Stimulated activated CD4-positive, alpha-beta T cell treated with anti-CD3 and anti-CD28 coated beads, Interleukin-12 subunit alpha, Interleukin-12 subunit beta, amount 100 ng/mL, for 48 hours (primary cell): ENCODE measurements around the gene ANXA11.
"Not testable (repeated sequence)": the region's sequence is repeated elsewhere in the genome, so short reads cannot be mapped to it uniquely, and the experiment has no call there.

Source experiments
- DNase-seq, 3 donors: peaks; one replicate each; pipeline ENCODE4 v3.0.0-alpha.2; 2020; ENCODE audit warnings: low read depth in 2 of 3, low spot score in 1 of 3

Gene ANXA11

DNA sequence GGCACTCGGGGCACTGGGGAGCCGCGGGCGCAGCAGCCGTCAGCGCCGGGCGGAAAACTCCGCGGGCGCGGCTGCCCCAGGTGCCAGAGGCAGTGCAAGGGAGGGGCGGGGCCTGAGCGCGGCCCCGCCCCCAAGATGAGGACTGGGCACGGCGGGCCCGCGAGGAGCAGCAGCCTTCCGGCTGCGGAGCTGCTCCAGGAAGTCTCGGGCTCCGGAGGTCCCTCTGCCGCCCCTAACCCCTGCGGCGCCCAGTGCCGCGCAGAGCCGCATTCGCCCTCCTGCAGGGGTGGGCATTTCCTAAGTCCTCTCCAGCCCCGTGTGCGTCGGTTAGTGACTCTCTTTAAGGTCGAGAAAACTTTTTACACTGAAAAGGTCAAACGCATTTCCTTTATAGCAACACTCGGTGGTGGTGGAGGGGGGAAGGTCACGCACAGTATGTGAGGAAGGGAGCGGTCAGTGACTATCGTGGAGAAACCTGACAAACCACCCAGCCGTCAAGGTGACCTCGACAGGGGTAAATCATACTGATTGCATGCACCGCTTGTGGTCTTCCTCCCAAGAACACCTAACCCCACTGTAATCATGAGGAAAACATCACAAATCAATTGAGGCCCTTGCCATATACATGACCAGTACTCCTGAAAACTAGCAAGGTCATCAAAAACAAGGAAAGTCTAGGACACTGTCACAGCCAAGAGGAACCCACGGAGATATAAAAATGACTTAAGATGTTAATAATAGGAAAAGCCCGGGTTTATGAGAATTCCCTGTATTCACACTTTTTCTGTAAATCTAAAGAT is at the start of gene ANXA11:
TSS of gene ANXA11 (minus strand) at position 61 of the 800 bp plus-strand sequence. CDS start 32,676 bp downstream, outside the sequence.
- DNase-seq = peak; percentile 59 to 80 (median 67)

DNA sequence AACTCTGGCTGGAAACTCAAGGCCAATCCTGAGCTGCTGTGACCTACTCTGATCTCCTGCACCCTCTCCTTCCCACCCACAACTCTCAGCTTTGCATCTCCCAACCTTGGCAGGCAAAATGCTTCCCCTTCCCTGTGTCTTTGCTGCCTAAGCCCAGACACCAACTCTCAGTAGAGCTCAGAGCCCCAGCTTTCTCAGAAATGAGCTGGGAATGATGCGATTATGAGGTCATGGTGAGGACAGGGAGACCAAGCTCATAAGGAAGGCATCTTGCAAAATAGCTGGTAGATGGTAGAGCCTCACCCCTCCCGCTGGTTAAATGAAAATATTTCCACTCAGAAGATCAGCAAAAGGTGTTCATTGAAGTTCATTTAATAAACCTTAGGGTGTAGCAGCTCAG is 49.4 kb upstream of the ANXA11 start:
- DNase-seq = not testable (repeated sequence)

DNA sequence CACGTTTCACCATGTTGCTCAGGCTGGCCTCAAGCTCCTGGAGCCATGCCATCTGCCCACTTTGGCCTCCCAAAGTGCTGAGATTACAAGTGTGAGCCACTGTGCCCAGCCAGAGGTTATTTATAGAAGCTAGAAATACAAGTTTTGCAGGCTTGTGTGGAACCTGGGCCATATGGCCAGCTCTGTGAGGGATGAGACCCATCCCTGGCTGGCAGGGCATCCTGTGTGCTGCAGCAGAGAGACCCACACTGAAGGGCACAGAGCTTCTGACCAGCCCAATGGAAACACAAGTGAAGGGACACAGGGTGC is 48.6 kb upstream of the ANXA11 start:
- DNase-seq = not testable (repeated sequence)

DNA sequence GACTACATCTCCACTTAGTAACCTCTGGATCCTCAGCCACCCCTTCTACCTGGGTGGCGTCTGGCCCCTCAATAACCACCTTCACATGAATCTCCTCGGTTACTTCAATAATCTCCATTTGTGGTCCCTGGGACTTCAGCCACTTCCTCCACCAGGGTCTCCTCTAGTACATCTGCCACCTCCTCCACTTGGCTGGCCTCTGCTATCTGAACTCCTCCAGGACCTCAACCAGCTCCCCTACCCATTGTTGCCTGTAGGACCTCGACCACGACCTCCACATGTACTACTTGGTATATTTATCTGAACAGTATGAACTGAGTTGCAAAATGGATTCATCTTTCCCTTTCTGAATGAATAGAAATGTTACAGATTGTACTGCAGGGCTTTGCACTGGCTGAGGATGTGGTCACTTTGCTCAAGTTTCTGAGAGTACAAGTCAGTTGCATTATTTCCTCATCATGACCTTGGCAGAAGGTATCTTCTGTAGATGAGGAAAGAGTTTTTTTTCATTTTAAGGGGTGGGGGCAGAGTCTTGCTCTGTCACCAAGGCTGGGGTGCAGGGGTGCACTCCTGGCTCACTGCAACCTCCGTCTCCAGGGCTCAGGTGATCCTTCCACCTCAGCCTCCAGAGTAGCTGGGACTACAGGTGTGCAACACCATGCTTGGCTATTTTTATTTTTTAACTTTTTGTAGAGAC is 48.1 kb upstream of the ANXA11 start:
- no peak for DNase-seq

DNA sequence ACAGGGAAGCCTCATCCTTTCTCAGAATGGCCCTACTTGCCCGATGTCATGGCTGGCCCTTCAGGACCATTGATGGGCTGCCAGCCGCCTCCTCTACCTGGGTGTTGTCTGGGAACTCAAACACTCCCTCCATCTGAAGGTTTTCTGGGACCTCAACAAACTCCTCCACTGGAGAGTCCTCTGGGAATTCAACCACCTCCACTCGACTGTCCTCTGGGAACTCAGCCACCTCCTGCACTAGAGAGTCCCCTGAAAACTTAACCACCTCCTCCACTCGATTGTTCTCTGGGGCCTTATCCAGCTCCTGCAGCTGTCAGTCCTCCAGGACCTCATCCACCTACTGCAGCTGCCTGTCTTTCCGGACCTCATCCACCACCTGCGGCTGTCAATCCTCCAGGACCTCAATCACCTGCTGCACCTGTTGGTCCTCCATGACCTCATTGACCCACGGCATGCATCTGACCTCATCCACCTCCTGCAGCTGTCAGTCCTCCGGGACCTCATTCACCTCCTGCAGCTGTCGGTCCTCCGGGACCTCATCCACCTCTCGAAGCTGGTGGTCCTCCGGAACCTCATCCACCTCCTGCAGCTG is 47.1 kb upstream of the ANXA11 start:
- no peak for DNase-seq

DNA sequence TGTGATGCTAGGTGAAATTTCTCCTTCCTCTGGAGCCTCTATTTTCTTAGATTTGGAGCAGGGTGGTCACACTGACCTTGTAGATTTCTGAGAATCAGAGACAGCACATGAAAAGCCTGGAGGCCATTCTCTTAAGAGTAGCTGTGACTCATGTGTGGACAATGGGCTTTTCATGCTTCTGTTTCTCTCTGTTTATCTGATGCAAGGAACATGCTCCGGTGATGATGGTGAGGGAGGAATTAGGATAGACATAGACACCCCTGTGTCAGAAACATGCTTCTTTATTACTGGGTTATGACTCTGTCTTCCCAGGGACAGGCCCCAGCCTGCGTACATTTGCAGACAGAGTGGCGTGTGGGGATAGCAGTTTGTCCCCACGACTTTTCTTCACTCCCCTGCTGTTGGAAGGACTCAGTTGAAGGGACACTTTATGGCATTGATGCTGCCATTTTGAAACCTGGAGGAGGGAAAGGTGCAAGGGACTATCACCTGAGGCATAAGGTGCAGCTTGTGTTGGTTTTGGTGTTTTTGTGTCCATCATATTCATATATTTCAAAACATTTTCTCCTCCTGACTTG is 46.5 kb upstream of the ANXA11 start:
- DNase-seq = not testable (repeated sequence)

DNA sequence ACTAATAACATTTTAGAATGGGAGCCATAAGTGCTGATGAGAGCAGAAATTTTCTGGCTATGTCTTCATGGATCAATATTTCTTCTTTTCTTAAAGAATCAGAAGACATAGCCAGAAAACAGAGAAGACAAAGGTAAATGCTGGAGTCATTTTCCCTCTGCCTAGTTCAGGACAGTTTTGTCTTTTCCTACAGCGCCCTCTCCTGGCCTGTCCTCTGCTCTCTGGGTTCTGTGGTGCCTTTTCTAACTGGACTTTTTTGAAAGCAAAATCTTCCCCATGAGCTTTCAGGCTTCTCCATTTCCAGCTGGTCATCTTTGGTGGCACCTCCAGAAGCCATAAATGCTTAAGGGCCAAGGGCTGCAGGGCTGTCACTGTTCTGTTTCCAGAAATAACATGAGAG is 45.1 kb upstream of the ANXA11 start:
- DNase-seq = not testable (repeated sequence)

DNA sequence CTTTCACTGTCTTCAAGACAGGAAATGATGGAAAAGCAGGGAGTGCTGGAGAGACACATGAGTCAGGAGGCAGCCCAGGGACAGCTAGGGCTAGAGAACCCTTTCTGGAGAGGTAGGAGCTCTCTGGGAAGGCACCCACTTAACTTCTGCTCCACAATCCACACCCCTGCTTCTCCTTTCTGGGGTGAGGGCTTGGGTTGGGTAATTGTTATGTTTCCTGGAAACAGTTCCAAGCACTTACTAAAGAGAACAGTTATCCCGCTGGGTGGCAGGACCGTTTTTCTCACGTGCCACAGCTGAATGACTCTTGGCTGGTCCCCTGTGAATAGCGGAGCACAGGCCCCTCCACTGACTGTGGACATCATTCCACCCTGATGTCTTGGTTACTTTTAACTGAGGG is 44.6 kb upstream of the ANXA11 start:
- DNase-seq = not testable (repeated sequence)

DNA sequence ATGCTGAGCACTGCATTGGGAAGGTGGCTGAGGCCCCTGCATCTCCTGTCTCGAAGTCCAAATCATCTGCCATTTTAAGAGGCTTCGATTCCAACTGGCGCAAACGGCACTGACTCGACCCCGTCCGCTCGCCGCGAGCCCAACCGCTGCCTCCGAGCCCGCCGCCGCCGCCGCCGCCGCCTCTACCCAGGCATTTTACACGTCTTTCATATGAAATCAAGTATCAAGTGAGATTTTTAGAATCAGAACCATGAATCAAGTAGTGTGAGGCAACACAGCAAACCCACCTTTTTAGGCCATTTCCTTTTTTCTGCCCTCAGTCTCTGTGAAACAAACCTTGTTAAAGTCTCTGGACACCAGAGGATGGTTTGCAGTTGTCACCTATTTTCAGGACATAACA is 42.3 kb upstream of the ANXA11 start:
- not testable (repeated sequence) for DNase-seq

DNA sequence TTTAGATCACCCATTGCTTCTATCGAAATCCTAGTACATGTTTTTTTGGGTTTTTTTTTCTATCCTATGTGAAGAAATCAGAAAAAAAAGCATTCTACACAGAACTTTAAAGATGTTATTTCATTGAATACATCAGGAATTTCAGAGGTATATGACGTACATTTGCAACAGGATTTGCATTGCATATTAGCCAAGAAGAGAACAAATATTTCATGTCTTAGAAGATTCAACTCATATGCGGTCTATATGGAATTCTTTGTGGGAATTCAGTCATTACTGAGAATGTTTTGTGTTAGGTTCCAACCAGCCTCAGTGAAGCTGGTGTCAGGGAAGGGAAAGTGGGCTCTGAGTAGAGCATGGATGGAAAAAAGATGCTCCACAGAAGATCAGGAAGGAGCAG is 39.0 kb upstream of the ANXA11 start:
- DNase-seq = not testable (repeated sequence)

DNA sequence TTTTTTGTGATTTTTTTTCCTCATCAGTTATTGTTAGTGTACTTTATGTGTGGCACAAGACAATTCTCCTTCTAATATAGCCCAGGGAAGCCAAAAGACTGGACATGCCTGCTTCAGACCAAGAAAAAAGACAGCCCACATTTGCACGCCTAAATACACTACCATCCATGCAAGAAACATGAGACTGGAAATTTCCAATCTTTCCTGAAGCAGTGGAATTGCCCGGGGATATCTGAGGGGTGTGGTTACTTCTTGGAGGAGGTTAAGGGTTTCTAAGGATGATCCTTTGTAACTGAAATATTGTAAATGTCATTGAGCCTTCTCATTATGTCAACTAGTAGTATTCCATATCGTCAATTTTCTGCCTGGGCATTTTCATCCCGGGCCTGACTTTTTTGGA is 37.0 kb upstream of the ANXA11 start:
- not testable (repeated sequence) for DNase-seq

DNA sequence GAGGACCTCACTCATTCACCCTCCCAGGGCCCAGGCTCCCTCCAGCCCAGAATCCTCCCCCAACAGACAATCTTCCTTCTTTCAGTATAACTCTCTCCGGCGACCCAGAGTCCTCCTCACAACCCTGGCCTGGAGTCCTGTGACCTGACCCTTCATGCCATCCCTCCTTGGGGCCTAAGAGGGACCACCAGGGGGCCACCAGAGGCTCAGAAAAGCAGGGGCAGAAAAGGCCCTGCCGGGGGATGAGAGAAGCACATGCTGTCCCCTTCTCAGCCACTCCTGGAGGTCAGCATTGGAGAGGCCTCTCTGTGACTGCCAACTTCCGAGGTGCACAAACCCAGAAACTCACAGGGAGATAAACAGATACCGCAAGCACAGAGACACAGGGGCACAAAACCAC is 31.1 kb upstream of the ANXA11 start:
- DNase-seq = not testable (repeated sequence)

DNA sequence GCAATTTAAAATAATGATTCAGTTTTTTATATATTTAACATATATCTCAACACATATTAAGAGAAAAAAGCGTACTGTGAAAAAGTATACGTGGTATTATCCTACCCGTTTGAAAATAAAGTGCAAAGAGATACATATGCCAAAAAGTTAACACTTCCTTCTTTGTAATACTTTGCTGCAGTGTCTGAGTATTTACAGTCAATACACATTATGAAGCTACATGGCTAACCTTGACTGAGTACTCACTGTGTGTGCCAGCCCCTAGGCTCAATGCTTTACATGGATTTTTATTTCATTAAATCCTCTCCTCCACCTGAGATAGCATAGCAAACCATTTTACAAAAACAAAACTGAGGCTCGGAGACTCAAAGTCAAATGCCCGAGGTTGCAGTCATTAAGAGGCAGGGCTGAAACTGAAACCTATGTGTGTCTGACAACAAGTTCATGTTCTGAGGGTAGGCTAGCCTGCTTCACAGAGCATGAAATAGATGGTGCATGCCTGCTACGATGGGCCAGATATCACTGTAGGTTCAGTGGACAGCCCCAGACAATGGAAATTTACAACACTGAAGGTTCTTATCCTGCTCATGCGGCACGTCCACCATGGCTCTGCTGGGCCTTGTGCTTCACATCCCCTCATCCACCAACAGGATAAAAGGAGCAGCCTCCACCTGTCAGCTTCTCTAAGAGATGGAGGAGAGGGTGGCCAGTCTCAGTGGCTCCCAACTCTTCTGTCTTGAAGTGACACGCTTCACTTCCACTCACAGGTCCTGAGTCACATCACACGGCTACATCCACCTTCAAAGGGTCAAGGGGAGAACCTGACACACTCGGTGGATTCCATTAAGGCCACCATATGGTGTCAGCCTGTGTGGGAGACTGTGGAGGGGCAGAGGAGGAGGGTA is 29.2 kb upstream of the ANXA11 start:
- DNase-seq = not testable (repeated sequence)

DNA sequence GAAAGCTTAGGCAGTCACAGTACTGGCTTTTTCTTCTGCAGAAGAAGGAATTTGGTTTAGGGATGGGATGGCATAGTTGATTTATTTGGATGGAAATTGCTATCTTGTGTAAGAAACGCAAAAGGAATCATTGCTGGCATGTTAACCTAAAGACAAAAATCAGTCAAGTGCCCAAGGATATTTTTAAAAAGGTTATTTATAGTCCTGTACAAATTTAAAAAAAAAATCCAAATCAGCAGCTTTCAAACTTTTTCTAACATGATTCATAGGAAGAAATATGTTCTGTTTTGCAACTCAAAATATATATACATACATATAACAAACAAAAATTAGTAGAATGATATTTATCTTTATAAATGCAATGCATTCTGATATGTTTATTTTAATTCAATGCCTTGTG is 28.5 kb upstream of the ANXA11 start:
- DNase-seq = not testable (repeated sequence)

DNA sequence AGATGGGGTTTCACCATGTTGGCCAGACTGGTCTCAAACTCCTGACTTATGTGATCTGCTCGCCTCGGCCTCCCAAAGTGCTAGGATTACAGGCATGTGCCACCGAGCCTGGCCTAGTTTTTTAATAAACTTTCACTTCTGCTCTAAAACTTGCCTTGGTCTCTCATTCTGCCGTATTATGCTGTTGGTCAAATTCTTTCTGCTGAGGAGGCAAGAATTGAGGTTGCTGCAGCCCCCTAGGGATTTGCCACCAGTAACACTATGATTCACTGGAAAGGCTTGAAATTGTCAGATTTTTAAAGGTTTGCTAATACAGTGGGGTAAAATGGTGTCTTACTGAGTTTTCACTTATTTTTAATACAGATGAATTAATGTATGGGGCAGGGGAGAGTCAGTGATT is 21.4 kb upstream of the ANXA11 start:
- DNase-seq = not testable (repeated sequence)

DNA sequence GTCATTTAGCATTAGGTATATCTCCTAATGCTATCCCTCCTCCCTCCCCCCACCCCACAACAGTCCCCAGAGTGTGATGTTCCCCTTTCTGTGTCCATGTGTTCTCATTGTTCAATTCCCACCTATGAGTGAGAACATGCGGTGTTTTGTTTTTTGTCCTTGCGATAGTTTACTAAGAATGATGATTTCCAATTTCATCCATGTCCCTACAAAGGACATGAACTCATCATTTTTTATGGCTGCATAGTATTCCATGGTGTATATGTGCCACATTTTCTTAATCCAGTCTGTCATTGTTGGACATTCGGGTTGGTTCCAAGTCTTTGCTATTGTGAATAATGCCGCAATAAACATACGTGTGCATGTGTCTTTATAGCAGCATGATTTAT is 17.7 kb upstream of the ANXA11 start:
- not testable (repeated sequence) for DNase-seq

DNA sequence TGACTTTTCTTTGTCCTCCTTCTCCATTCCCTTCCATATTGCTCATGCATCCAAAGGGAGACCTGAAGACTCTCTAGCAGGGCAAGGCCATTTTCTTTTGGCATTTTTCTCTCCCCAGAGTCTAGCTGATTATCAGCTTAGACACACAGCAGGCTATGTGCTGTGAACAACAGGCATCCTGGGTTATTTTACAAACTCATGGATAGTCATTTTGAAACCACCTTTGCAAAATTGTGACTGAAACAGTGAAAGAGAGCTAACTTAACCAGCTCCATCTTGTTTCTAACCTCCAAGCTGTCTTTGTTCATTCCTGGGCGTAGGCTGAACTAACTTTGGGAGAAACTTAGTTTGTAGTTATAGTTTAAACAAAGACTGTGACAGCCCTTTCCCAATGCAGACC is 13.5 kb upstream of the ANXA11 start:
- DNase-seq = not testable (repeated sequence)

DNA sequence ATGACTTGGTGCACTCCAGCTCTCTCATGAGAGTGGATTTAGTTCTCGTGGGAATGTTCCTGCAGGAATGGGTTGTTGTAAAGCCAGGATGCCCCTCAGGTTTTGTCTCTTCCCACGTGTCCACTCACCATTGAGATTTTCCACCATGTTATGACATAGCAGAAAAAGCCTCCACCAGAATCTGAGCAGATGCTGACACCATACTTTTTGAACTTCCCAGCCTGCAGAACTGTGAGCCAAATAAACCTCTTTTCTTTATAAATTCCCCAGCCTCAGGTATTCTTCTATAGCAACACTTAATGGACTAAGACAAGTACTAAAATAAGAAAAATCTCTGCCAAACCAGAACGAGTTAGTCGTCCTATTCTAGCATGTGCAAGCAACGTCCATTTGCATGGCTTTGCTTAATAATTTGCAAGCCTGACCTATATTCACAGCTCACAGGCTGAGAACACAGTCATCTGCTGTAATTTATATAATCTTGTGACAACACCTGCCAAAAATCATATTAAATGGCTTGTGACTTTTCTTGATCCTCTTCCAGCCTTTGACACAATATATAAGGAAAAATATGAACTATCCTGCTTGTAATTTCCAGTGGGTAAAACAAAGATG is 9.1 kb upstream of the ANXA11 start:
- not testable (repeated sequence) for DNase-seq

DNA sequence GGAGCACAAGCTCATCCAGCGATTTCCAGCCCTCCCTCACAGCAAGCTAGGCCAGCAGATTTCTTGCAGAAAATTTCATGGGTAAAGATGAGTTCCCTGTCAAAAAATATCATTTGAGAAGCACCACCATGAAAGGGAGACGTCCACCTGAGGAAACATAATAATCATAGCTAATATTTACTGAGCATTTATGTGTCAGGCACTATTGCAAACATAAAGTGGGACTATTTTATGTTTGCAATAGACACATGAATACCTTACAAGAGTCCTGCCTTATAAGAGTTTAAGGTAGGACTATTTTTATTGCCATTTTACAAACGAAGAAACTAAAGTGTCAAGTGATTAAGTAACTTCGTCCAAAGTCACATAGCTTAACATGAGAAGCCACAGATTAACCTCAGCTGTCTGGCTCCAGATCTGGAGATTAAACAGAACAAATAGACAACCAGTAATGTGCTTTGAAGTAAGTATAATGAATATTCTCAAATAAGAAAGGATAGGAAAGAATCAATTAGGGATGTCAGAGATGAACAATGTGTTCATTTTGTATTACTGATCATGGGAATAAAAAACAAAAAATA is 7.3 kb upstream of the ANXA11 start:
- not testable (repeated sequence) for DNase-seq

DNA sequence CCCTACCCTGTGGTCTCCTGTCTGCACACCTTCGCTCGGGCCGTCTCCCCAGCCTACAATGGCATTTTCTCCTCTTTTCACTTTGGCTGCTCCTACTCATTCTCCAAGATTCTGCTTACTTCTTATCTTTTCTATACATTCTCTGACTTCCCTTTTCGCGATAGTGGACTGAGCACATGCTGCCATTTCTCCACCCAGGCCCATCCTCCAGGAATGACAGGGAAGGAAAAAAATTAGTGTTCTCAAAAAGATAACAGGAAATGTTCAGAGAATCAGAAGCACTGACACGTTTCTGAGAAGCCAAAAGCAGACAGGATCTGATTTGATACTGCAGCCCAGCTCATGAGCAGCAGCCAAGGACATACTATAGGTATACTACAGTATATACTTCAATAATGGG is 6.4 kb upstream of the ANXA11 start:
- DNase-seq = no peak
